Measurements from ENCODE around the gene CACTIN.

The CACTIN gene

GRCh38 chr19:3608750-3609322 lies 17.8 kb downstream of the CACTIN start:
- no peak for DNase-seq

- DNase-seq: no peak
Measured at GRCh38 chr19:3608079-3608641, 18.4 kb downstream of the CACTIN start.

GRCh38 chr19:3607303-3608078 lies 19.1 kb downstream of the CACTIN start:
- no peak for DNase-seq

- DNase-seq: peak; percentile 46 to 68
Measured at GRCh38 chr19:3606690-3607289, 19.8 kb downstream of the CACTIN start, which contains the start of gene TBXA2R. Gene TBXA2R, minus strand, starts transcription at chr19:3606875. Its CDS starts 6,241 bp downstream, at chr19:3600634.

GRCh38 chr19:3606174-3606689 lies 20.4 kb downstream of the CACTIN start:
- peak; percentile 20 to 28 for DNase-seq

GRCh38 chr19:3605770-3606169 lies 20.8 kb downstream of the CACTIN start:
- no peak for DNase-seq

- no peak for DNase-seq
Measured at GRCh38 chr19:3605361-3605760, 21.2 kb downstream of the CACTIN start.

GRCh38 chr19:3604987-3605343 lies 21.6 kb downstream of the CACTIN start:
- DNase-seq: peak; percentile 27 to 42

- DNase-seq: no peak
Measured at GRCh38 chr19:3604227-3604986, 22.2 kb downstream of the CACTIN start.

- no peak for DNase-seq
Measured at GRCh38 chr19:3603121-3603811, 23.3 kb downstream of the CACTIN start.

GRCh38 chr19:3601021-3601420 lies 25.6 kb downstream of the CACTIN start:
- no peak for DNase-seq

- no peak for DNase-seq
Measured at GRCh38 chr19:3599776-3600187, 26.8 kb downstream of the CACTIN start.

- DNase-seq: no peak
Measured at GRCh38 chr19:3595521-3596061, 31.0 kb downstream of the CACTIN start.

- DNase-seq: no peak
Measured at GRCh38 chr19:3593156-3593555, 33.4 kb downstream of the CACTIN start.

- DNase-seq: no peak
Measured at GRCh38 chr19:3591876-3592613, 34.5 kb downstream of the CACTIN start.

GRCh38 chr19:3590991-3591659 lies 35.5 kb downstream of the CACTIN start:
- DNase-seq: no peak

GRCh38 chr19:3589949-3590348 lies 36.6 kb downstream of the CACTIN start:
- no peak for DNase-seq

- DNase-seq: no peak
Measured at GRCh38 chr19:3589439-3589838, 37.2 kb downstream of the CACTIN start.

GRCh38 chr19:3586707-3587346 lies 39.8 kb downstream of the CACTIN start:
- no peak for DNase-seq

- peak; percentile 33 to 35 for DNase-seq
Measured at GRCh38 chr19:3586127-3586626, 40.4 kb downstream of the CACTIN start.
